ENCODE results near the gene SNAP47.

GRCh38 chr1:227785094-227785804 is 50.0 kb downstream of the SNAP47 start:
- TF ChIP-seq CTCF (IDR thresholded peaks at IDR 0.05), result no peak
- no peak for TF ChIP-seq POLR2A (IDR thresholded peaks at IDR 0.05)
